AG04450 (cell line): Measurements from ENCODE around the gene TSC22D1. TPM values are rescaled to one million over a fixed set of nuclear protein-coding genes. Genes with fewer than 3 reads are reported as not detected.

Experiments used
- CTCF ChIA-PET: fragments of 300-600, 350-600 bp; formaldehyde crosslinking; extraction: SDS; loops from one replicate; lab custom pipeline; 2022; ENCODE audit warnings: antibody characterized with exemption, inconsistent platforms; lab: Charles Lee
- POLR2A ChIA-PET: fragments of 350-600 bp; formaldehyde crosslinking; extraction: SDS; loops from one replicate; lab custom pipeline; 2021; ENCODE audit warnings: antibody characterized with exemption, inconsistent platforms; lab: Yijun Ruan, JAX
- DNase-seq: peaks from one replicate; pipeline ENCODE4 v3.0.0-alpha.2; 2011; ENCODE audit warnings: low read depth, low spot score
- H3K27ac ChIP-seq: one replicate; pipeline ENCODE4 v1.5.1; 2012; ENCODE audit warnings: low read depth, low read length, control low read depth
- H3K27me3 ChIP-seq: one replicate; pipeline ENCODE4 v1.6.0; 2012; ENCODE audit warnings: low read length; ENCODE audit not compliant: control insufficient read depth, insufficient read depth
- H3K4me3 ChIP-seq: 2 replicates; pipeline ENCODE4 v1.5.1; 2011; ENCODE audit warnings: mild to moderate bottlenecking, low read depth, low read length, control low read depth
- H3K9me3 ChIP-seq: 2 replicates; pipeline ENCODE4 v1.5.1; 2012; ENCODE audit warnings: low read length; ENCODE audit not compliant: control insufficient read depth, insufficient read depth
- CTCF ChIP-seq: IDR thresholded peaks from 2 replicates; pipeline ENCODE4 v1.5.1; 2011; ENCODE audit warnings: low read depth, low read length, control low read depth, inconsistent platforms
- polyA plus RNA-seq: library from polyadenylated mRNA; depleted of rRNA; stranded (reverse); fragments of >200 nt; gene quantifications from 2 replicates; pipeline ENCODE4 v1.2.3, GENCODE V29; 2011

TSC22D1 gene
- polyA plus RNA-seq, 1 experiment = 77.3 TPM

- ChIA-PET POLR2A (no interaction called here), CTCF (interaction anchor here (0.6 to 1.4 kb wide), 3 partner anchors 36 to 539 kb away, joined by 3 to 5 read pairs (median 5); no protein-coding TSS in a partner anchor)
- Histone ChIP-seq H3K4me3 (no peak overlapping the region), H3K27ac (no peak overlapping the region), H3K27me3 (no peaks in the 10 kb centered on the region), H3K9me3 (no peaks in the 10 kb centered on the region)
- no peak for TF ChIP-seq CTCF
- no peak for DNase-seq
These were observed 128.3 kb downstream of the TSC22D1 start for GRCh38 chr13:44447783-44448321.

GRCh38 chr13:44440046-44440608 is 136.0 kb downstream of the TSC22D1 start:
- ChIA-PET CTCF (interaction anchor here (0.8 to 9.2 kb wide), 3 partner anchors 29 to 535 kb away, joined by 3 to 123 read pairs (median 39); no protein-coding TSS in a partner anchor), POLR2A (interaction anchor here (0.7 kb wide), 1 partner anchor 387 kb away, joined by 9 read pairs; no protein-coding TSS in a partner anchor)
- no peak for DNase-seq
- Histone ChIP-seq H3K4me3 (no peak overlapping the region), H3K9me3 (no peaks in the 10 kb centered on the region), H3K27me3 (no peaks in the 10 kb centered on the region), H3K27ac (no peak overlapping the region)
- no peak for TF ChIP-seq CTCF

- POLR2A ChIA-PET = no interaction called here
- Histone ChIP-seq H3K27ac (no peak overlapping the region), H3K27me3 (no peaks in the 10 kb centered on the region)
These were observed 136.6 kb downstream of the TSC22D1 start for GRCh38 chr13:44439452-44440024.

GRCh38 chr13:44438234-44438579 is 137.9 kb downstream of the TSC22D1 start:
- ChIA-PET CTCF (interaction anchor here (0.7 to 9.2 kb wide), 13 partner anchors 10 to 536 kb away, joined by 3 to 123 read pairs (median 4); no protein-coding TSS in a partner anchor), POLR2A (no interaction called here)
- TF ChIP-seq CTCF = no peak
- DNase-seq = no peak
- Histone ChIP-seq H3K9me3 (no peaks in the 10 kb centered on the region), H3K4me3 (no peak overlapping the region), H3K27me3 (no peaks in the 10 kb centered on the region), H3K27ac (no peak overlapping the region)

More at GRCh38 chr13:44439452-44440024, 136.6 kb downstream of the TSC22D1 start:
- H3K9me3 ChIP-seq = no peaks in the 10 kb centered on the region
- CTCF ChIA-PET = interaction anchor here (0.7 to 9.2 kb wide), 8 partner anchors 253 to 535 kb away, joined by 3 to 123 read pairs (median 5); no protein-coding TSS in a partner anchor
- TF ChIP-seq CTCF = no peak
- no peak overlapping the region for H3K4me3 ChIP-seq
- no peak for DNase-seq
